DOHH2 (cell line): ENCODE results near the gene SLC2A4.

Experiments used
- EZH2phosphoT487 ChIP-seq: fragments of 200-600 bp; sonication (generic); IDR thresholded peaks from 2 replicates; pipeline ENCODE4 v1.6.1; 2017; ENCODE audit warnings: borderline replicate concordance, mild to moderate bottlenecking, antibody characterized with exemption, low read length, moderate library complexity, mixed read lengths
- TF ChIP-seq, protein P1 (sequence below): fragments of 200-600 bp; sonication (generic); IDR thresholded peaks from one replicate; pipeline ENCODE4 v1.5.1; 2014; ENCODE audit warnings: antibody characterized with exemption, mild to moderate bottlenecking, low read depth, low read length; ENCODE audit not compliant: poor library complexity, severe bottlenecking

DNA sequence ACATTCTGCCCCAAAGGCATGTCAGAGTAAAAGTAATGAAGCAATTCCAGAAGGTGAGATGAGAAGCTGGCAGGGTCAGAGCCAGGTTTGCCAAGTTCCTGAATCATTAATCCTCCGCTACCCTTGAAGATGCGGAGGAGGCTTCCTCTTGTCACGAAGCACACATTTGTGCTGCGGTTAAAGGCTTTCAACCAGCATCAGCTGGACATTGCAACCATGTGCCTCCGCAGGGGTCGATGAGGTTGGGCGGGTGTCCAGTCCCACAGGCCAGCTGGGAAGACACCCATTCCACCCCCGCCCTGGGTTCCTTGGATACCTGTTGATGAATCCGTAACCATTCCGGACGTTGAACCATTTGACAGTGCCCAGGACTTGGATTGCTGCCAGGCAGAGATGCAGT is 11.6 kb downstream of the SLC2A4 start:
- TF ChIP-seq, protein P1, sequence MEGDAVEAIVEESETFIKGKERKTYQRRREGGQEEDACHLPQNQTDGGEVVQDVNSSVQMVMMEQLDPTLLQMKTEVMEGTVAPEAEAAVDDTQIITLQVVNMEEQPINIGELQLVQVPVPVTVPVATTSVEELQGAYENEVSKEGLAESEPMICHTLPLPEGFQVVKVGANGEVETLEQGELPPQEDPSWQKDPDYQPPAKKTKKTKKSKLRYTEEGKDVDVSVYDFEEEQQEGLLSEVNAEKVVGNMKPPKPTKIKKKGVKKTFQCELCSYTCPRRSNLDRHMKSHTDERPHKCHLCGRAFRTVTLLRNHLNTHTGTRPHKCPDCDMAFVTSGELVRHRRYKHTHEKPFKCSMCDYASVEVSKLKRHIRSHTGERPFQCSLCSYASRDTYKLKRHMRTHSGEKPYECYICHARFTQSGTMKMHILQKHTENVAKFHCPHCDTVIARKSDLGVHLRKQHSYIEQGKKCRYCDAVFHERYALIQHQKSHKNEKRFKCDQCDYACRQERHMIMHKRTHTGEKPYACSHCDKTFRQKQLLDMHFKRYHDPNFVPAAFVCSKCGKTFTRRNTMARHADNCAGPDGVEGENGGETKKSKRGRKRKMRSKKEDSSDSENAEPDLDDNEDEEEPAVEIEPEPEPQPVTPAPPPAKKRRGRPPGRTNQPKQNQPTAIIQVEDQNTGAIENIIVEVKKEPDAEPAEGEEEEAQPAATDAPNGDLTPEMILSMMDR: no peak
- TF ChIP-seq EZH2phosphoT487: no peak
